Keratinocyte (primary cell): ENCODE data around the gene ANO7.

ENCODE experiments used
- EZH2 ChIP-seq: IDR thresholded peaks from one replicate; pipeline ENCODE4 v1.6.1; 2012; ENCODE audit warnings: inconsistent platforms, mild to moderate bottlenecking, low read length, moderate library complexity
- TF ChIP-seq, protein P1 (sequence below), 3 experiments: IDR thresholded peaks in 1 of 3; conservative IDR thresholded peaks in 1 of 3; optimal IDR thresholded peaks in 1 of 3; 2 replicates in 2 of 3; 3 replicates in 1 of 3; pipeline versions ENCODE3 to v1.5.1; 2011; ENCODE audit warnings: low read length in 3 of 3, mild to moderate bottlenecking in 3 of 3, moderate library complexity in 2 of 3, control low read depth in 1 of 3, inconsistent platforms in 1 of 3; ENCODE audit not compliant: insufficient read depth in 2 of 3; ENCODE audit errors: extremely low read depth in 1 of 3

DNA sequence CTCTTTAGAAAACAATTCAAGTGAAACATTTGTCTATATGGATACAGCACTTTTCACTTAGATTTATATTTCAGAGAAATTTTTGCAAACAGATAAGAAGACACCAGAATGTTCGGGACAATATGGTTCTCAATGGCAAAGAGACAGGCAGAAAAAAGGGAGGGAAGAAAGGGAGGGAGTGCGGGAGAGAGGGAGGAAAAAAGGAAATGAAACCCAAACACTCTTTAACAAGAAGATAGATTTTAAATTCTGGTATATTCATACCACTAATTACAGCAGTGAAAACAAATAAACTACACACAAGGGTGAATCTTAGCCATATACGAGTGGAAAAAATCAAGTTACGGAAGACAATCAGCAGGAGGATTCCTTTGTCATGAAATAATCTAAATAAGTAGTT, 42.2 kb upstream of the ANO7 start:
- TF ChIP-seq, protein P1, sequence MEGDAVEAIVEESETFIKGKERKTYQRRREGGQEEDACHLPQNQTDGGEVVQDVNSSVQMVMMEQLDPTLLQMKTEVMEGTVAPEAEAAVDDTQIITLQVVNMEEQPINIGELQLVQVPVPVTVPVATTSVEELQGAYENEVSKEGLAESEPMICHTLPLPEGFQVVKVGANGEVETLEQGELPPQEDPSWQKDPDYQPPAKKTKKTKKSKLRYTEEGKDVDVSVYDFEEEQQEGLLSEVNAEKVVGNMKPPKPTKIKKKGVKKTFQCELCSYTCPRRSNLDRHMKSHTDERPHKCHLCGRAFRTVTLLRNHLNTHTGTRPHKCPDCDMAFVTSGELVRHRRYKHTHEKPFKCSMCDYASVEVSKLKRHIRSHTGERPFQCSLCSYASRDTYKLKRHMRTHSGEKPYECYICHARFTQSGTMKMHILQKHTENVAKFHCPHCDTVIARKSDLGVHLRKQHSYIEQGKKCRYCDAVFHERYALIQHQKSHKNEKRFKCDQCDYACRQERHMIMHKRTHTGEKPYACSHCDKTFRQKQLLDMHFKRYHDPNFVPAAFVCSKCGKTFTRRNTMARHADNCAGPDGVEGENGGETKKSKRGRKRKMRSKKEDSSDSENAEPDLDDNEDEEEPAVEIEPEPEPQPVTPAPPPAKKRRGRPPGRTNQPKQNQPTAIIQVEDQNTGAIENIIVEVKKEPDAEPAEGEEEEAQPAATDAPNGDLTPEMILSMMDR (optimal IDR thresholded peaks at IDR 0.05 in 1 of 3, IDR thresholded peaks at IDR 0.05 in 1 of 3, conservative IDR thresholded peaks at IDR 0.05 in 1 of 3; ENCODE audit: extremely low read depth in 1 of 3, insufficient read depth in 2 of 3, low read length in 3 of 3): no peak
- no peak for TF ChIP-seq EZH2
